H1 (cell line): ENCODE data around the gene CNGB1. TPM values are rescaled to one million over a fixed set of nuclear protein-coding genes. Genes with fewer than 3 reads are reported as not detected.

Experiments used
- CTCF ChIA-PET: fragments of 300-600 bp; sonication (Branson Sonifier 250); formaldehyde crosslinking; loops from one replicate; lab custom pipeline; 2021; ENCODE audit not compliant: partially characterized antibody; lab: Charles Lee
- POLR2A ChIA-PET: fragments of 300-600 bp; sonication (Branson Sonifier 250); formaldehyde crosslinking; loops from one replicate; lab custom pipeline; 2021; ENCODE audit warnings: inconsistent platforms; ENCODE audit not compliant: partially characterized antibody; lab: Charles Lee
- DNase-seq, 2 experiments: peaks; one replicate each; pipeline versions ENCODE4 v3.0.0 to v3.0.0-alpha.2; 2010 to 2022; ENCODE audit warnings: low spot score in 2 of 2, low read depth in 1 of 2, mixed read lengths in 1 of 2
- FAIRE-seq: peaks from 2 replicates; lab custom pipeline; 2011; peaks lifted over from hg19 to GRCh38; lab: Jason Lieb, UNC
- H2AFZ ChIP-seq: 2 replicates; pipeline ENCODE4 v1.8.1; 2012; ENCODE audit warnings: low read length, inconsistent platforms
- H2AK5ac ChIP-seq: 2 replicates; pipeline ENCODE4 v1.6.1; 2013; ENCODE audit warnings: low read depth, low read length
- H2BK120ac ChIP-seq: replicated peaks from 2 replicates; pipeline ENCODE3; 2013; ENCODE audit warnings: low read depth, low read length, inconsistent platforms
- H2BK12ac ChIP-seq: 2 replicates; pipeline ENCODE4 v1.6.1; 2013; ENCODE audit warnings: low read depth, low read length
- H2BK15ac ChIP-seq: 2 replicates; pipeline ENCODE4 v1.6.1; 2013; ENCODE audit warnings: low read length
- H2BK20ac ChIP-seq: 2 replicates; pipeline ENCODE4 v1.6.1; 2013; ENCODE audit warnings: low read length
- H2BK5ac ChIP-seq: 2 replicates; pipeline ENCODE4 v1.6.1; 2013; ENCODE audit warnings: low read depth, low read length
- H3K14ac ChIP-seq: 2 replicates; pipeline ENCODE4 v1.6.1; 2013; ENCODE audit warnings: inconsistent platforms; ENCODE audit not compliant: insufficient read length
- H3K18ac ChIP-seq: 2 replicates; pipeline ENCODE4 v1.6.1; 2013; ENCODE audit warnings: low read length; ENCODE audit errors: extremely low read depth
- H3K23ac ChIP-seq: 2 replicates; pipeline ENCODE4 v1.6.1; 2013; ENCODE audit warnings: inconsistent platforms; ENCODE audit not compliant: insufficient read length
- H3K23me2 ChIP-seq: 2 replicates; pipeline ENCODE4 v1.6.1; 2013; ENCODE audit warnings: low read depth, low read length
- H3K27ac ChIP-seq: 2 replicates; pipeline ENCODE4 v1.6.1; 2011; ENCODE audit warnings: low read depth, low read length, inconsistent platforms
- H3K27me3 ChIP-seq, 4 experiments: replicated peaks in 1 of 4; 1 replicate in 1 of 4; 2 replicates in 3 of 4; pipeline versions ENCODE4 v1.6.1 to v1.8.1; 2011 to 2013; ENCODE audit warnings: low read length in 3 of 4, mild to moderate bottlenecking in 3 of 4, inconsistent platforms in 2 of 4, mixed read lengths in 2 of 4, moderate library complexity in 1 of 4; ENCODE audit not compliant: control insufficient read depth in 3 of 4, insufficient read depth in 3 of 4; ENCODE audit errors: extremely low read depth in 1 of 4
- H3K36me3 ChIP-seq, 4 experiments: 2 replicates each; pipeline versions ENCODE4 v1.6.1 to v1.8.1; 2011 to 2013; ENCODE audit warnings: mild to moderate bottlenecking in 4 of 4, low read length in 3 of 4, moderate library complexity in 2 of 4, control low read depth in 1 of 4, inconsistent platforms in 1 of 4; ENCODE audit not compliant: insufficient read depth in 4 of 4, control insufficient read depth in 2 of 4
- H3K4ac ChIP-seq: replicated peaks from 2 replicates; pipeline ENCODE3; 2013; ENCODE audit warnings: low read length, low read depth, mixed read lengths, inconsistent platforms; ENCODE audit not compliant: insufficient read length
- H3K4me1 ChIP-seq, 4 experiments: replicated peaks in 1 of 4; 1 replicate in 1 of 4; 2 replicates in 3 of 4; pipeline versions ENCODE4 v1.6.1 to v1.8.1; 2011 to 2013; ENCODE audit warnings: low read length in 3 of 4, inconsistent platforms in 2 of 4, mixed read lengths in 1 of 4; ENCODE audit not compliant: insufficient read depth in 4 of 4, control insufficient read depth in 3 of 4
- H3K4me2 ChIP-seq, 2 experiments: 2 replicates each; pipeline versions ENCODE4 v1.6.1 to v1.8.1; 2011 to 2013; ENCODE audit warnings: low read depth in 2 of 2, low read length in 2 of 2, control low read depth in 1 of 2, inconsistent platforms in 1 of 2, mild to moderate bottlenecking in 1 of 2; ENCODE audit not compliant: insufficient read depth in 1 of 2
- H3K4me3 ChIP-seq, 4 experiments: fragments of 200-600, 300-600 bp in 1 of 4; sonication (generic), shearing (Covaris generic), sonication (Bioruptor Twin) in 1 of 4; 2 replicates each; pipeline versions ENCODE4 v1.5.1 to v1.8.1; 2011 to 2016; ENCODE audit warnings: low read length in 4 of 4, low read depth in 3 of 4, control low read depth in 2 of 4, inconsistent platforms in 2 of 4, mild to moderate bottlenecking in 2 of 4, mixed read lengths in 1 of 4, moderate library complexity in 1 of 4; ENCODE audit not compliant: insufficient read depth in 2 of 4; ENCODE audit errors: extremely low read depth in 1 of 4
- H3K56ac ChIP-seq: replicated peaks from 2 replicates; pipeline ENCODE3; 2013; ENCODE audit warnings: low read depth, mild to moderate bottlenecking, mixed read lengths, low read length, inconsistent platforms; ENCODE audit not compliant: insufficient read length
- H3K79me1 ChIP-seq: 2 replicates; pipeline ENCODE4 v1.6.1; 2013; ENCODE audit warnings: low read depth, low read length, control low read depth
- H3K79me2 ChIP-seq, 2 experiments: 2 replicates each; pipeline versions ENCODE4 v1.6.1 to v1.8.1; 2012 to 2013; ENCODE audit warnings: low read length in 2 of 2, mild to moderate bottlenecking in 2 of 2, inconsistent platforms in 1 of 2; ENCODE audit not compliant: insufficient read depth in 2 of 2, control insufficient read depth in 1 of 2
- H3K9ac ChIP-seq, 4 experiments: replicated peaks in 1 of 4; 1 replicate in 1 of 4; 2 replicates in 3 of 4; pipeline versions ENCODE4 v1.6.1 to v1.8.1; 2011 to 2013; ENCODE audit warnings: low read depth in 3 of 4, low read length in 3 of 4, control low read depth in 2 of 4, mild to moderate bottlenecking in 2 of 4, moderate library complexity in 2 of 4, inconsistent platforms in 1 of 4; ENCODE audit errors: extremely low read depth in 1 of 4
- H3K9me3 ChIP-seq, 2 experiments: 2 replicates each; pipeline versions ENCODE4 v1.6.1 to v1.8.1; 2012 to 2013; ENCODE audit warnings: mild to moderate bottlenecking in 2 of 2, moderate library complexity in 2 of 2, control low read depth in 1 of 2, inconsistent platforms in 1 of 2, low read depth in 1 of 2, low read length in 1 of 2, mixed read lengths in 1 of 2; ENCODE audit not compliant: insufficient read depth in 2 of 2
- H4K20me1 ChIP-seq, 2 experiments: replicated peaks in 1 of 2; 2 replicates each; pipeline versions ENCODE3 to v1.8.1; 2011 to 2013; ENCODE audit warnings: inconsistent platforms in 2 of 2, low read length in 2 of 2, mild to moderate bottlenecking in 1 of 2; ENCODE audit not compliant: insufficient read depth in 2 of 2, control insufficient read depth in 1 of 2
- H4K5ac ChIP-seq: 2 replicates; pipeline ENCODE4 v1.6.1; 2013; ENCODE audit warnings: low read length, low read depth, mixed read lengths, inconsistent platforms; ENCODE audit not compliant: insufficient read length
- H4K8ac ChIP-seq: 2 replicates; pipeline ENCODE4 v1.8.0; 2013; ENCODE audit warnings: mild to moderate bottlenecking, moderate library complexity, low read length, inconsistent platforms; ENCODE audit not compliant: insufficient read depth; ENCODE audit errors: extremely low read depth
- H4K91ac ChIP-seq: replicated peaks from 2 replicates; pipeline ENCODE3; 2013; ENCODE audit warnings: low read length, mixed read lengths, inconsistent platforms; ENCODE audit not compliant: insufficient read length
- CTCF ChIP-seq, 3 experiments: IDR thresholded peaks; 1 replicate in 2 of 3; 2 replicates in 1 of 3; pipeline versions ENCODE4 v1.5.1 to v1.6.1; 2011; ENCODE audit warnings: low read length in 3 of 3, mild to moderate bottlenecking in 3 of 3, inconsistent platforms in 2 of 3, low read depth in 1 of 3, moderate library complexity in 1 of 3; ENCODE audit not compliant: insufficient read depth in 1 of 3; ENCODE audit errors: control extremely low read depth in 1 of 3
- WGBS, 2 experiments: shearing (Covaris generic) in 1 of 2; methylation state at CpG; one replicate each; pipeline versions ENCODE4 v1.1.6 to v1.1.7; 2013 to 2015; ENCODE audit warnings: low lambda C conversion rate in 2 of 2, mixed read lengths in 2 of 2, inconsistent platforms in 1 of 2, low coverage in 1 of 2, missing lambda C conversion rate in 1 of 2; ENCODE audit not compliant: insufficient replicate concordance in 2 of 2, insufficient coverage in 1 of 2, insufficient read length in 1 of 2; ENCODE audit errors: extremely low coverage in 1 of 2, missing lambda C conversion rate in 1 of 2; 5-methylcytosine and 5-hydroxymethylcytosine counted together
- polyA plus RNA-seq, 7 experiments: library from polyadenylated mRNA; depleted of rRNA in 3 of 7; stranded (reverse) in 5 of 7; unstranded in 2 of 7; fragments of >200 nt in 5 of 7; fragments of 200-250 nt in 2 of 7; gene quantifications; 1 replicate in 5 of 7; 2 replicates in 1 of 7; 4 replicates in 1 of 7; pipeline versions ENCODE4 v1.2.1 to v1.2.3, GENCODE V29; 2011 to 2013; ENCODE audit warnings: missing spikeins in 2 of 7, mixed read lengths in 2 of 7
- total RNA-seq: library from RNA; stranded (reverse); fragmentation: NEBNext Ultra II Directional; extraction: Animal tissue kit (Norgen Biotek cat#: 25700); gene quantifications from 2 replicates; pipeline ENCODE4 v1.2.1, GENCODE V29; 2021

CNGB1 gene
- total and polyA plus RNA-seq, 2 of the 8 experiments (the other 6 are each of a cell fraction or from before 2014, with no cell fraction given): not detected

GRCh38 chr16:57868913-57869520 lies 101.9 kb downstream of the CNGB1 start:
- DNase-seq (no peak), FAIRE-seq (no peak)
- Histone ChIP-seq H3K4ac (no peak overlapping the region), H3K4me1 (peaks cover 0 to 5% (median 3%) of the 10 kb centered on the region in 4 experiments; a peak in 4 of 7 replicates), H4K20me1 (no peaks in the 10 kb centered on the region), H2BK12ac (no peak overlapping the region), H4K8ac (no peak overlapping the region), H2AK5ac (no peak overlapping the region), H3K27ac (no peak overlapping the region), H3K4me2 (no peak overlapping the region), H3K18ac (no peak overlapping the region), H4K5ac (no peak overlapping the region), H3K9me3 (no peaks in the 10 kb centered on the region; a peak in 1 of 4 replicates), H3K14ac (no peak overlapping the region), H4K91ac (no peak overlapping the region), H2BK20ac (no peak overlapping the region), H2BK120ac (no peak overlapping the region), H3K36me3 (no peaks in the 10 kb centered on the region), H2BK5ac (no peak overlapping the region), H3K79me2 (no peaks in the 10 kb centered on the region), H3K56ac (no peak overlapping the region), H2BK15ac (no peak overlapping the region), H3K79me1 (no peaks in the 10 kb centered on the region), H3K9ac (no peak overlapping the region), H3K4me3 (no peak overlapping the region), H3K23ac (no peak overlapping the region), H3K27me3 (no peaks in the 10 kb centered on the region), H3K23me2 (no peaks in the 10 kb centered on the region; the same call in 1 of the 2 replicates), H2AFZ (no peak overlapping the region)
- ChIA-PET POLR2A (no interaction called here), CTCF (interaction anchor here (1.2 to 2.2 kb wide), 5 partner anchors 10 to 112 kb away, joined by 3 to 13 read pairs (median 7); no protein-coding TSS in a partner anchor)
- no peak for TF ChIP-seq CTCF (IDR thresholded peaks at IDR 0.05; ENCODE audit: control extremely low read depth in 1 of 3, insufficient read depth in 1 of 3, low read depth in 1 of 3, low read length in 3 of 3)
- 90% methylated on average over 13 of the region's 13 CpGs; no CpG with 5 or more reads in 1 of the 2 experiments for WGBS, 2 experiments
